Measurements from ENCODE around the gene DERL3.

DNA sequence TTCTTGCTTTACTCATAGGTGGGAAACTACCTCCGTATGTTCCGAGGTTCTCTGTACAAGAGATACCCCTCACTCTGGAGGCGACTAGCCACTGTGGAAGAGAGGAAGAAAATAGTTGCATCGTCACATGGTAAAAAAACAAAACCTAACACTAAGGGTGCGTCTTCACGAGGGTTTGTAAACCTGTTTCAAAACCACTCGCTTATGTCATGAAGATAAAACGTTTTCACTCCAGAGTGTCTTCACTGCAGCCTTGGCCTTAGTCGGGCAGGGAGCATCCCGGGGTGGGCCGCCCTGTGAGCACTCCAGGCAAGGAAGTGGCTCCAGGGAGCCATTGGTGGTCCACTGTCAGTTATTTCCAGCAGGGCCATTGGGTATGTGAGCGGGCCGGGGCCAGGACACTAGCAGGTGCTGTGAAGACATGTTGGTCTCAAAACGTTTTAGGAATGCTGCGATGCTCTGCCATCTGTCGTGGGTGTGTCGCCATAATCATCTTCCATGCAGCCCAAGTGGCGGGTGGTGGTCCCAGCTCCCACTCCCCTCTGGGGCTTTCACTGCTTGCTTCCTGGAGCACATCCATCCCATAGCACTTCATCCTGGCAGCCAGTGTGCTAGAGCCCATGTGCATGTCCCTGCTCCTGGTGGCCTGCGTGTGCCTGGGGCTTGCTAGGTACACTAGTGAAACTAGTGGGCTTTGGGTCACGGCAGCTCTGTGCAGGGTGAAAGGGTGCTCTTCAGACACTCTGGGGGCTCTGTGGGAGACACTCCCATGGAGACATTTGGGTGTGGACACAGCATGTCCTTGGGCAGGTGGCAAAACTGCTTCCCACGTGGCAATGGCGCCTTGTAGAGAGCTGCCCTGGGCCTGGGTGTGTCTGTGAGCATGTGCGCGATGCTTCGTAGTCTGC lies 46.8 kb downstream of the DERL3 start:
- TF ChIP-seq ZNF768 (CRISPR knock-in tag; IDR thresholded peaks at IDR 0.05) (no peak), ZNF644 (CRISPR knock-in tag; IDR thresholded peaks at IDR 0.05; ENCODE audit: low read depth) (no peak), SATB2 (CRISPR knock-in tag; IDR thresholded peaks at IDR 0.05) (no peak), CREB1 (IDR thresholded peaks at IDR 0.05) (no peak), CREB1 (CRISPR knock-in tag; IDR thresholded peaks at IDR 0.05) (no peak)
